HG03558 (cell line): ENCODE data around the gene R3HDM4.
A peak's percentile ranks its signal among the peaks of the same experiment; 100 is the strongest.

Experiments used
- ATAC-seq: cut with Tn5 transposase; IDR thresholded peaks from one replicate; pipeline ENCODE4 v1.9.1; 2021; ENCODE audit warnings: moderate number of reproducible peaks; ENCODE audit not compliant: unreplicated experiment; ENCODE audit errors: extremely low read depth

R3HDM4 gene

GRCh38 chr19:932648-933552, 19.9 kb upstream of the R3HDM4 start:
- no peak for ATAC-seq

- no peak for ATAC-seq
Measured at GRCh38 chr19:931860-932647, 19.0 kb upstream of the R3HDM4 start.

GRCh38 chr19:929891-930258, 16.9 kb upstream of the R3HDM4 start:
- no peak for ATAC-seq

GRCh38 chr19:929203-929890, 16.3 kb upstream of the R3HDM4 start:
- ATAC-seq, result no peak

- no peak for ATAC-seq
Measured at GRCh38 chr19:928471-929202, 15.6 kb upstream of the R3HDM4 start.

GRCh38 chr19:927780-928401, 14.9 kb upstream of the R3HDM4 start:
- no peak for ATAC-seq

- no peak for ATAC-seq
Measured at GRCh38 chr19:927351-927779, 14.3 kb upstream of the R3HDM4 start.

GRCh38 chr19:926589-927350, 13.8 kb upstream of the R3HDM4 start:
- no peak for ATAC-seq

- no peak for ATAC-seq
Measured at GRCh38 chr19:926323-926588, 13.2 kb upstream of the R3HDM4 start.

- ATAC-seq, result peak; percentile 23
Measured at GRCh38 chr19:925526-926322, 12.7 kb upstream of the R3HDM4 start, which contains the start of gene ARID3A. Gene ARID3A (plus strand): TSS chr19:926035. CDS start chr19:929529, 3,494 bp downstream.

- ATAC-seq, result no peak
Measured at GRCh38 chr19:925087-925525, 12.1 kb upstream of the R3HDM4 start.

GRCh38 chr19:924553-925086, 11.6 kb upstream of the R3HDM4 start:
- ATAC-seq, result no peak

- no peak for ATAC-seq
Measured at GRCh38 chr19:920051-920864, 7.2 kb upstream of the R3HDM4 start.

GRCh38 chr19:919199-920050, 6.4 kb upstream of the R3HDM4 start:
- no peak for ATAC-seq

GRCh38 chr19:918481-919198, 5.6 kb upstream of the R3HDM4 start:
- no peak for ATAC-seq

GRCh38 chr19:918152-918437, 5.1 kb upstream of the R3HDM4 start:
- no peak for ATAC-seq
